K562 (cell line): ENCODE measurements around the gene LGALS3BP. TPM values are rescaled to one million over a fixed set of nuclear protein-coding genes. Genes with fewer than 3 reads are reported as not detected.
A peak's percentile ranks its signal among the peaks of the same experiment; 100 is the strongest.

Experiments
- ARID2 ChIP-seq: fragments of 450-650 bp; IDR thresholded peaks from 2 replicates; pipeline ENCODE4 v1.6.1; 2017; ENCODE audit warnings: antibody characterized with exemption, mild to moderate bottlenecking
- EP400 ChIP-seq: fragments of 450-650 bp; IDR thresholded peaks from 2 replicates; pipeline ENCODE4 v1.6.1; 2017; ENCODE audit warnings: antibody characterized with exemption, mild to moderate bottlenecking, moderate library complexity
- GABPA ChIP-seq: fragments of 200-800 bp; sonication (Bioruptor generic); conservative IDR thresholded peaks from 2 replicates; pipeline ENCODE4 v1.6.1; 2016; ENCODE audit warnings: low read depth, missing genetic modification characterization, missing compliant biosample characterization
- HBP1 ChIP-seq: fragments of 450-650 bp; formaldehyde crosslinking; IDR thresholded peaks from 2 replicates; pipeline ENCODE4 v1.4.0; 2022; ENCODE audit warnings: missing genetic modification characterization
- IRF9 ChIP-seq: fragments of 450-650 bp; IDR thresholded peaks from 2 replicates; pipeline ENCODE4 v1.6.1; 2016; ENCODE audit warnings: missing biosample characterization, missing genetic modification characterization
- MBD1 ChIP-seq: fragments of 250-450 bp; sonication (Bioruptor Pico); IDR thresholded peaks from 2 replicates; pipeline ENCODE4 v1.8.0; 2022; ENCODE audit warnings: inconsistent platforms
- NFYB ChIP-seq: IDR thresholded peaks from 2 replicates; pipeline ENCODE4 v1.6.1; 2011; ENCODE audit warnings: mild to moderate bottlenecking, moderate library complexity; ENCODE audit not compliant: insufficient read length; ENCODE audit errors: extremely low read depth
- PPARD ChIP-seq: fragments of 250-450 bp; sonication (Bioruptor Pico); IDR thresholded peaks from 2 replicates; pipeline ENCODE4 v1.8.0; 2022; ENCODE audit warnings: inconsistent platforms, mild to moderate bottlenecking, moderate library complexity
- SPI1 ChIP-seq: IDR thresholded peaks from 2 replicates; pipeline ENCODE4 v1.6.1; 2011; ENCODE audit warnings: low read depth, low read length, control low read depth, borderline replicate concordance
- SRSF3 ChIP-seq: fragments of 200-400 bp; formaldehyde crosslinking; IDR thresholded peaks from 2 replicates; pipeline ENCODE4 v1.6.1; 2016; ENCODE audit warnings: mild to moderate bottlenecking, low read length, moderate library complexity; ENCODE audit not compliant: insufficient read depth
- TRIM28 ChIP-seq: fragments of 450-650 bp; IDR thresholded peaks from 2 replicates; pipeline ENCODE4 v1.6.1; 2017
- ZBTB12 ChIP-seq: fragments of 250-450 bp; sonication (Bioruptor Pico); IDR thresholded peaks from 2 replicates; pipeline ENCODE4 v1.4.0; 2020
- ZNF609 ChIP-seq: sonication (generic); formaldehyde crosslinking; IDR thresholded peaks from 2 replicates; pipeline ENCODE4 v1.8.1; 2023; ENCODE audit warnings: missing genetic modification reagents, mild to moderate bottlenecking, borderline replicate concordance
- ZNF740 ChIP-seq, 3 experiments: fragments of 200-800 bp in 1 of 3; sonication (Bioruptor generic) in 1 of 3; sonication (generic) in 1 of 3; formaldehyde crosslinking in 1 of 3; IDR thresholded peaks; 2 replicates each; pipeline versions ENCODE4 v1.6.1 to v1.8.0; 2016 to 2022; ENCODE audit warnings: mild to moderate bottlenecking in 2 of 3, missing compliant biosample characterization in 2 of 3, missing genetic modification characterization in 2 of 3, missing genetic modification reagents in 1 of 3
- polyA plus RNA-seq, 8 experiments: library from polyadenylated mRNA; depleted of rRNA in 4 of 8; stranded (reverse) in 5 of 8; unstranded in 3 of 8; fragments of >200 nt; fragmentation: Nextera tagmentation in 2 of 8; fragmentation: Illumina TruSeq in 1 of 8; extraction: Ambion mirVana in 2 of 8; extraction: Trizol in 1 of 8; gene quantifications; 2 replicates each; pipeline versions ENCODE4 v1.2.1 to v1.2.3, GENCODE V29; 2011 to 2014; ENCODE audit warnings: inconsistent platforms in 1 of 8, missing spikeins in 1 of 8
- total RNA-seq, 7 experiments: library from RNA; depleted of rRNA in 6 of 7; stranded (reverse); fragments of >200 nt in 6 of 7; fragmentation: Illumina TruSeq in 2 of 7; extraction: Trizol in 2 of 7; gene quantifications; 2 replicates each; pipeline versions ENCODE4 v1.2.1 to v1.2.3, GENCODE V29; 2011 to 2021; ENCODE audit warnings: low replicate concordance in 1 of 7

Gene LGALS3BP
- total and polyA plus RNA-seq, 9 of the 15 experiments (the other 6 are each of a cell fraction or from before 2014, with no cell fraction given): 0.39 to 5.3 (median 3.2) TPM

- TF ChIP-seq ZNF609 (CRISPR knock-in tag) (no peak), HBP1 (no peak), PPARD (no peak), SPI1 (no peak), TRIM28 (no peak), GABPA (peak; percentile 38; the same call in 1 of the 2 replicates), EP400 (no peak), IRF9 (no peak), ZNF740 (CRISPR knock-in tag; IDR thresholded peaks at IDR 0.05) (0 out of 2 replicates have a peak, but pooled peaks have one; percentile 19), ZNF740 (tag; IDR thresholded peaks at IDR 0.05) (no peak), NFYB (no peak), MBD1 (no peak), ZBTB12 (no peak), ARID2 (no peak), SRSF3 (no peak)
Measured at GRCh38 chr17:78979780-78980623, at the start of gene LGALS3BP (continued).
